ENCODE measurements around the gene CH25H. TPM values are rescaled to one million over a fixed set of nuclear protein-coding genes. Genes with fewer than 3 reads are reported as not detected.

The CH25H gene
- total RNA-seq, 4 donors from 2014 or later, result 1.0 to 4.6 (median 1.8) TPM; not detected in 1

- no peak for TF ChIP-seq CTCF (IDR thresholded peaks at IDR 0.05; ENCODE audit: low read depth)
Measured at GRCh38 chr10:89214566-89215165, 7.5 kb upstream of the CH25H start.

- no peak for TF ChIP-seq CTCF (IDR thresholded peaks at IDR 0.05; ENCODE audit: low read depth)
Measured at GRCh38 chr10:89213191-89213808, 6.2 kb upstream of the CH25H start.

GRCh38 chr10:89210794-89211425, 3.8 kb upstream of the CH25H start:
- TF ChIP-seq CTCF (IDR thresholded peaks at IDR 0.05; ENCODE audit: low read depth), result no peak

- no peak for TF ChIP-seq CTCF (IDR thresholded peaks at IDR 0.05; ENCODE audit: low read depth)
Measured at GRCh38 chr10:89209718-89210117, 2.6 kb upstream of the CH25H start.

- no peak for TF ChIP-seq CTCF (IDR thresholded peaks at IDR 0.05; ENCODE audit: low read depth)
Measured at GRCh38 chr10:89207801-89208551, 859 bp upstream of the CH25H start.

- TF ChIP-seq CTCF (IDR thresholded peaks at IDR 0.05; ENCODE audit: low read depth), result no peak
Measured at GRCh38 chr10:89206402-89207180, 526 bp downstream of the CH25H start.
